Spleen (tissue), 7 donors: ENCODE results near the gene DNAH6.

ENCODE experiments used
- CTCF ChIP-seq, 11 experiments: fragments of 200-600 bp in 7 of 11; fragments of 450-650 bp in 4 of 11; sonication (generic) in 4 of 11; IDR thresholded peaks in 8 of 11; conservative IDR thresholded peaks in 3 of 11; 1 replicate in 7 of 11; 2 replicates in 4 of 11; pipeline versions ENCODE4 v1.4.0 to v1.8.0; 2016 to 2021; ENCODE audit warnings: antibody characterized with exemption in 11 of 11, inconsistent platforms in 4 of 11, mild to moderate bottlenecking in 1 of 11
- POLR2A ChIP-seq, 3 donors: fragments of 450-650 bp; IDR thresholded peaks; one replicate each; pipeline ENCODE4 v1.5.1; 2017; ENCODE audit warnings: antibody characterized with exemption in 3 of 3, mild to moderate bottlenecking in 1 of 3
- donor health status: DM: no; HTN: no; CAD: no; lungs with moderate emphysema.
- donor health status: DM: no; HTN: no; CAD: no.
- donor health status: DM: no; HTN: no; CAD: no.

GRCh38 chr2:84674099-84674498, 157.8 kb downstream of the DNAH6 start:
- TF ChIP-seq CTCF (IDR thresholded peaks at IDR 0.05 in 8 of 11, conservative IDR thresholded peaks at IDR 0.05 in 3 of 11): no peak
- TF ChIP-seq POLR2A (IDR thresholded peaks at IDR 0.05): no peak
